Nucleus accumbens (tissue), 56 donors: ENCODE results near the gene SCN7A.

Source experiments
- DNase-seq, 56 donors: peaks; one replicate each; lab custom pipeline; 2025; lab: John Stamatoyannopoulos, UW

The SCN7A gene

DNA sequence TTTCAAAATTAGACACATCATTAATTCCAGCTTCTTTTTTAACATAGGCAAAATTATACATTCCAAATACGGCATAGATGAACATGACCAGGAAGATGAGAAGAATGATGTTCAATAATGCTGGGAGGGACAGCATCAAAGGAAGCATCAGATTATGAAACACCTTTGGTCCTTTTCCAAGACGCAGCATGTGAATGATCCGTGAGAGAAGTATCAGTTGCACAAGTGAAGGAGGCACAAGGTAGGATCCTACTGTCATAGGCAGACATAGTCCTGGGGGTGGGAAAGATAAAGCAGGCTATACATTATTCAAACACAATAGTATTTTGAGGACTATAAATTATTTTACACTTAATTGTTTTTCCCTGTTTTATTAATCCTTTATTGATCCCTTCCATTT, 87.7 kb downstream of the SCN7A start:
- no peak for DNase-seq

DNA sequence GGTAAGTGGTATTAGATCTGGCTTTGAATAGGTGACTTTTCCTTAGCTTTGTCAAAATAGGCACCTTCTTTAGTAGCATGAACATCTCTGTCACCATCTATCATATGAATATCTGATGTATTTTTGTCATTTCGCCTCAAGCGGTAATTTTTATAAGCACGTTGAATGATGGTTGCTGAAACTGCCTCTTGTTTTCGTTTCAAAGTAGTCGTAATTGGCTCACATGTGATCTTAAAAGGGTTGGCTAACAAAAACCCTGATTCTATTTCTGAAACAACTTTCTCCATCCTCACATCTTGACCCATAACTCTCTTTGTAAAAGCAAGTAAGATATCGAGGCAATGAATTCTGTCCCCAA, 88.5 kb downstream of the SCN7A start:
- DNase-seq, result no peak

DNA sequence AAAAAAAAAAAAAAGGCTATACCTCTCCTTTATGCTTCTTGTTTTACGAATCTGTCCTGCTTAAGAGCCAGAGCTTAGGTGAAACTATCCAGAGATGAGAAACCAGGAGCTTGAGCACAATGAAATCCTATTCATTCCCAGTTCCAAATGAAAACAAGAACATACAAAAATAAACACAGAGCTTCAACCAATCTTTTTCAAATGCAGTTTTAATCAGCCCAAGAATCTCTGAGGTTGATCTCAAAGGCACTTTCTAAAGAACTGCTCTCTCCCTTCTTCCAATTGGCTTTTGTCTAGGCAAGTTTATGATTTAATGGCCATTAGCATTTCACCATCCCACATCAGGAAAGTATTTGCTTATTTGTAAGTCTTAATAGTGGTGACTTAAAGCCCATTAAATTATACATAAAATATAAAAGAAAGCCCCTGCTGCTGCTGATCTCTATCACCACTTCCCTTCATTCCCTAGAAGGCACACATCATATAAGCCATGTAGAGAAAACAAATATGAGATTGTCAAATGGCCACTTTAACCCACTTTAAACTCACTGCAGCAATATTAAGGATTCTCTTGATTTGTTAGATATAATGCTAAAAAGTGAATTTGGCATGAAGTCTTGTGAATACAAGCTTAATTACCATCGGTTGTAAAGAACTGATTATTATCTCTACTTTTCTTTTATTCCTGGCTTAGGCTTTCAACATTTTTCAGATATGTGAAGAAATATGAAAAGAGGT, 89.0 kb downstream of the SCN7A start:
- no peak for DNase-seq

DNA sequence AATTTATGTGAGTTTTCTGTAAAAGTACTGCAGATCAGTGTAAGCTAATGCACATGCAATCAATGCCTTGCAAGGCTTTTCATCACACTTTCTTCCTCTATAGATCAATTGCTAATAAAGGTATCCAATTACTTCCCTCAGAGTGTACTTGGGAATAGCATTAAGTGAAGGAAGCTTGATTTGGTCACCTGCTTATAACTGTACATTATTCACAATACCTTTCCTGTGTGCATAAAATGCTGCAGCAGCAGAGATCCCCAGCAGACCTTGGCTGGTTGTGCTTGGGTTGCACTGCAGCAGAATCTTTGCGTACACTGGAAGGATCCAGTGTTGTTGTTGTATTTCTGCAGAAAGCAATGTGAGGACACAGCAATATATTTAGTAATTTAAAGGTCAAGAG, 99.8 kb downstream of the SCN7A start:
- no peak for DNase-seq

DNA sequence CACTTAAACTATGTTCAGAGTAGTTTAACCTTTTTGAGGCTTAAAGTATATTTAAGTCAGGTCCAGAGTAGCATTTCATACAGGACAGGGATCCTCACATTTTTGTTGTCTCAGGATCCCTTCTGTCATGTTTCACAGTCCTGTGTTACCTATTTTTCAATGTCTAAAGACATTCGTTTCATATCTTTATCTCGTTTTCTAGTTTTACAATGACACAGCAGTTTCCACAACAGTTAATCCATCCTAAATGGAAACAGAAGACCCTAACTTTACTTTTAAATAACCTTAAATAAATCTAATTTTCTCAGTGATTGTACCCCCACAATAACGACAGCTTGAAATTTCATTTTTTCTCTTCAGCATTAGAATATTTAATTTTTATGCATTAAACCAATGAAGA, 101.0 kb downstream of the SCN7A start:
- no peak for DNase-seq

DNA sequence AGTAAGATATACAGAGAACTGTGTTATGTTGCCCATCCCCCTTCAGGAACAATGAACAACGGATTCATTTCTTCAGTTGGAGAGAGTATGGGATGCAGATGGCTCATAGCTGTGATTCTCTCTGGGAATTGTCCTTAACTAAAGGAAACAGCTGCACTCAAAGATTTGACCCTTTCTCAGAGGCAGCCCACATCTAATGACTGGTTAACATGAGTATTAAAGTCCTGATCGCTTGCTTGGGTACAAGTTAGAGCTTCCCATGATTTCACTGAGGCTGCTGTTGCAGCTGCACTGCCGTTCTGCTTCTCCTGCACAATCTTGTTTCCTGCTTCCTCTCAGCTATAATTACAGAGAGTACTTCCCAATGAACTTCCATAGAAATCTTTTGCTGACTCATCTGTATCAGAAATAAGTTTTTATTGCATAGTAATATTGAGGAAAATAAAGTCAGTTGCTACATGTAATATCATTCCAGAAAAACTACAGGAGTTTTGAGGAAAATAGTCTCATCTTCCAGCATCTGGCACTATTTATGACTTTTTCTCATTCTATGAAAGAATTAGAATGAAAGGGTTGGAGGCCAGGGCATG, 105.5 kb downstream of the SCN7A start:
- no peak for DNase-seq

DNA sequence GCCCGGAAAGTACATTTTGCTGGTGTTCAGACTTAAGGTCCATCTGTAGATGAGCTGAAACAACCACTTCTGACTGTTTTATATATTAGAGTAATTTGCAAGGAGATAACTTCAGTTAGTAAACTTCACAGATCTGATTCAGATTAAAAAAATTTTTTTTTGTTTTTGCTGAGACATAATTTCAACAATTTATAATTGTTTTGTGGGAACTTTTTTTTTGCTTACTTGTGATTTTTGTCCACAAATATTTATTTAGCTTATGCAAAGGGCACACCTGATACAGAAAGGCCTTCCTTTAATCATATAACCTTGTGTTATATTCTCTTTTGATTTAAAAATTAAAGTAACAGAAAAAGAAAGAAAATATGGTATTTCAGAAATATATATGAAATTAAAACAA, 108.7 kb downstream of the SCN7A start:
- DNase-seq, result no peak

DNA sequence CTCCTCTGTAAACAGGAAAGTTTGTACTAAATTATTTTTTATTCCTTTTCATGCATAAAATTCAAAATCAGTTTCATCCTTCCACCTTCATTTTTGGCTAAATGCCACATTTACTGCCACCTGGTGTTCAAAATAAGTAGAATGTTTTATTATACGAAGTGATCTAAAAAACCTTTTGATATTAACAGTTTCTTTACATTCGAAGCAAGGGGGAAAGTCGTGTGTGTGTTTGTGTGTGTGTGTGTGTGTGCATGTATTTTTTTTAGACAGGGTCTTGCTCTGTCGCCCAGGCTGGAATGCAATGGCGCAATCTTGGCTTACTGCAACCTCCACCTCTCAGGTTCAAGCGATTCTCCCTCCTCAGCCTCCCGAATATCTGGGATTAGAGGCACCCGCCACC, 109.3 kb downstream of the SCN7A start:
- no peak for DNase-seq

DNA sequence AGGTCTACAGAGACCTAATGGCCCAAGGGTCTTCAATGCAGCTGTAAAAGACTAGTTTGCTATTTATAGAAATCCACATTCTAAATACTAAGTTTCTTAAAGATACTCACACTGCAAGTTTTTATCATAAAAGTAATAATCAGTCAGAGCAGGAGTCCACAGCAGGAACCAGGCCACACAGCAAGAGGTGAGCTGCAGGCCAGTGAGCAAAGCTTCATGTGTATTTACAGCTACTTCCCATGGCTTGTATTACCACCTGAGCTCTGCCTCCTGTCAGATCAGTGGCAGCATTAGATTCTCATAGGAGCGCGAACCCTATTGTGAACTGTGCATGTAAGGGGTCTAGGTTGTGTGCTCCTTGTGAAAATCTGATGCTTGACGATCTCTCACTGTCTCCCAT, 111.6 kb downstream of the SCN7A start:
- no peak for DNase-seq

DNA sequence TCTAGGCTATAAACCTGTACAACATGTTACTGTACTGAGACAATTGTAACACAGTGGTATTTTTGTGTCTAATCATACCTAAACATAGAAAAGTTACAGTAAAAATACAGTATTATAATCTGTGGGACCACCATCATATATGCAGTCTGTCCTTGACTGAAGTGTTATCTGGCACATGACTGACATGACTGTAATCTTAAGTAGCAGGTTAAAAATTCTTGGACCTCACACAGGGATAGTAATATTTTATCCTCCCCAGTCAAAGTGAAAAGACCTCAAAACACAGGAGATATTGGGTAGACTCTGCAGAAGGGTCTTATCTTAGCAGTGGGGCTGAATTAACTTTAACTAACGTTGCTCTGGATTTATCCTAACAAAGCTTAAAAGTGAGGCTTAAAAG, 113.4 kb downstream of the SCN7A start:
- no peak for DNase-seq

DNA sequence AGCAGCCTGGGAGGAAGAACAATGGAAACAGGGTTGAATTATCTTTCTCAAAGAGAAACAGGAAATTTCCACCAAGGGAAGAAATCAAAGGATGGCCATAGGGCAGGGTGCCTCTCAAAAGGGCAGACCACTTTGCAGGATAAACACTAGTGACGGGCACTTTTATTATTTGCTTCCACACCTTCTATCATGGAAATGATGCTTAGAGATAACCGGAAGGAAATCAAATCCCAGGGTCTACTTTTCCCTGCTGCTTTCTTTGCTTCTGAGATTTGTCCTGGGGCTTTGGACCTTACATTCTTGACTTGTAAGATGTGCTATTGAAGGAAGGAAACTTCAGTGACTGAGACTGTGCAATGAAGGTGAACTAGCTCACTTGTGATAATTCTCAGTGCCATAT, 117.2 kb downstream of the SCN7A start:
- no peak for DNase-seq

DNA sequence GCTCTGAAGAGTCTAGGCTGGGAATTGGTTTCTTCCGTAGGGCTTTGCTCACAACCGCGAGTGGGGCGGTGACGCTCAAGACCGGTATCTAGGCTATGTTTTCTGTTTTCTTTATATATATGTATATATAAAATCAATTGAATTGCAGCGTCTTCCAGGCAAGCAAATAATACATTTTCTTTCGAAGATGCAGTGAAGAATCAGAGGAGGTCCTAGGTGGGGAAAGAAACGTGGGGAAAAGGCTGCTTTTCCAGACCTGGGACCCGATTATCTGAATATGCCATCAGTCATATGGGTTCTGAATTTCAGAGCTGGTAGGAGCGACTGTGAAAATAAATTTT, 117.6 kb downstream of the SCN7A start:
- DNase-seq, result no peak

DNA sequence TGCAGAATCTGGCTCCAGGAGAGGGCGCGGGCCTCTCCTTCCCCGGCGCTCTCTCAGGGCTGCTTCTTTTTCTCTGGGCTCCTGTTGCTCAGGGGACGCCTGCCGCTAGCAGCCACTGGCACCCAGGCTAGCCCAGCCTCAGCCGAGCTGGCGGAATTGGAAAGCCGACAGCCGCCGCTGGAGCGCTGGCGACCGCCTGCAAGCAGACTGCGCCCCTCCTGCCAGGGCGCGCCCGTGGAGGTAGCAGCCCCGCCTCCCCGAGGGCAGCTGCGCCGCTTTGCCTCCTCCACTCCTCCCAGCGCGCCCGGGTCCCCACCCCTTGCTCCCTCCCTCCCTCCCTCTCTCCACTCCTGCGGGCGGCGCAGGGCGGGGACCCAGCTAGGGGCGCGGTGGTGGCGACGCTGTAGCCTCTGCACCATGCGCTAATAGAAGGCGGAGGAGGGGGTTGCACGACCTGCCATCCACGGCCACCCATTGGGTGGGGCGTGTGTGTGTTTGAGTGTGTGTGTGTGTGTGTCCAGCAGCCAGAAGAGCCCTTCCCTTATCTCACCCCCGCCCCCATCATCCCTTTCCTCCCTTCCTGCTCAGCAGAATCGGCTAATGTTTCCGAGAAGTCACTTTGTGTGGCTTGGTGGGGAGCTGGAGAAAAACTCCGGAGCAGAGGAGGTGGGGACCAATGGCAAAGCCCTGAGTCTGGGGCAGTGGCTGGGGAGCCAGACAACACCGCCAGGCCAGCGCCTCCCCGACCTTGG, 118.1 kb downstream of the SCN7A start, which contains the start of gene SCN9A:
SCN9A (minus strand) TSS at position 209 of the 752 bp plus-strand sequence. CDS start 64,188 bp downstream, outside the sequence.
- DNase-seq, result peak in 50 of 56 donors; percentile 13 to 87 (median 59)

DNA sequence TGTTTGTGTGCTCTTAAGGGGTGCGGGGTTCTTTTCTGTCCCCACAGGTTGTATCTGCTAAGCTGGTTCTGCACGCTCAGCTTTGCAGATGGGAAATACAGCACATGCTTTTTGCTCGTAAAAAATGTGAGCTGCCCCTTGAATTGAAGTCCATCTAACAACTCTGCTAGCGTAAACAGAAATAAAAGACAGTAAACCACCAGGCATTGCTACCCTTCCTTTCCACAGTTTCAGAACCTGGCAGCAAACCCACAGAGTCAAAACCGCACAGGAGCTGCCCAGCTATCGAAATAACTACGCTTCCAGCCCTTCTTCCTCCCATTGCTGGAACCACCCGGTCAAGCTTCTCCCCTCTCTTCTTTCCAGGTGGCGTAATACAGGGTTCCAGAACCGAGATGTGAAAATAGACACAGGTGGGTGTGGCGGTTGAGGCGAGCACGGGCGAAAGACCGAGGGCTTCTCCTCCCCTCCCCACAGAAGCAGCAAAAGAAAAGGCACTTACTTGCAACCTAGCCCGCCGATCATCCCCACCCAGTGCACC, 118.8 kb downstream of the SCN7A start:
- DNase-seq, result peak in 6 of 56 donors; percentile 20 to 66 (median 40)

DNA sequence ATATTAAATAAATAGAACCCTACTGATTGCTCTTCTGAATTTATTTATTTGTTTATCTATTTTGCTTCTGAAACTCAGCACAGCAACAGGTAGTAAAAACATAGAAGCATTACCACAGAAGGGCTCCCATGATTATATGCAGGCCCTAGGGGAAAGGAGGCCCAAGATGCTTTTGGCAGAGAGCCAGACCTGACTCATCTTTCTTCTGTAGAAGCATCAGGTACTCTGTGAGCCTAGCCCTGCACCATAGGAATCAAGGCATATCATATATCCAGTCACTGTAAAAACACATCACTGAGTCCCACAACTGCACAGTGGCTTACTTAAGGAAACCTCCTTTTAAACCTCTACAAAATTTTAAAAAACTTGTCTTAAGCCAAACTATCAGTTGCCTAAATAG, 120.1 kb downstream of the SCN7A start:
- peak in 1 of 56 donors; percentile 8 for DNase-seq

DNA sequence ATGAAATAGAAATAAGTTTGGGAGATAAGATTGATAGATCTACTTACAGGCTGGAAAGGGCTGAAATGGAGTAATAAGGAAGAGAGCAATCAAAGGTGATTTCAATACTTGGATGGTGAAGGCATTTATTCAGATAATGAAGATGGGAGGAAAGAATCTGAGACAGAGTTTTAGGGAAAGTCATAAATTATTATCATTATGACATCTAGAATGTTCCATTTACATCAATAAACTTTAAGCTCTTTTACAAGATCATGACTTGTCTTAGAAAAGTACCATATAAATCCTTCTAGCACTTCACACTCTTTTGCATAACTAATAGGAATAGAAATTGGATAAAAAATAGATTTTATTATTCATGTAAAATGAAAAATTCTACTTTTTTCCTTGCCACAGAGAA, 120.5 kb downstream of the SCN7A start:
- DNase-seq, result no peak

DNA sequence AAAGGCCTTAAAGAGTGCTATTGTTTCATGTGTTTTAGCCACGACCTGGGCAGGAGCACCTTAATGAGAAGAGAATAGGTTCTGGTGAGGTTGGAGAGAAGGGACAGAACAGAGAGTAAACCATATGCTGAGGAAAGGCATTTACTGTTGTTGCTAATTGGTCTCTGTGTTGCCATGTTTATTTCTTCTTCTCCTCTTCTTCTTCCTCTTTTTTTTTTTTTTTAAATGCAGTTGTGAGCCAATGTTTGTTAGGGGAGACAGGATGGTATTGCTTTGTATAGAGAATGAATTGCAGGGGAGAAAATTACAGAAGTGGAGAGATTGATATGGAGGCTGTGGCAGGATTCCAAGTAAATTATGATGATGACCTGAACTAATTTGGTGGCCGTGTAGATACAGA, 120.9 kb downstream of the SCN7A start:
- no peak for DNase-seq

DNA sequence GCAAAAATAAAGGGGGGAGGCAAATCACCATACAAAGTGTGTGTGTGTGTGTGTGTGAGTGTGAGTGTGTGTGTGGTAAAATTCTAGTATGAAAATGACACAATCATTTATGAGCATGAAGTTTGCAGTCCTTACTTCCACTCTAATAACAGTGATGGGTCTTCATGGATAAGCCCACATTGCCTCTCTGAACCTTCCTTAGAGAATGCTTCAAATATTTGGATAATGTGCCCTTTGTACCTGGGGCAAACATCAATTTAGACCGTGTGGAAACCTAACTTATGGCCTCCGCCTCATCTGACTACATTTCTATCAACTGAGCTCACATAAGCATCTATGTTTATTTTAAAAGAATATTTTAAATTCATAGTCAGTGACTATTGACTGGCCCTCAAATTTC, 122.0 kb downstream of the SCN7A start:
- no peak for DNase-seq

DNA sequence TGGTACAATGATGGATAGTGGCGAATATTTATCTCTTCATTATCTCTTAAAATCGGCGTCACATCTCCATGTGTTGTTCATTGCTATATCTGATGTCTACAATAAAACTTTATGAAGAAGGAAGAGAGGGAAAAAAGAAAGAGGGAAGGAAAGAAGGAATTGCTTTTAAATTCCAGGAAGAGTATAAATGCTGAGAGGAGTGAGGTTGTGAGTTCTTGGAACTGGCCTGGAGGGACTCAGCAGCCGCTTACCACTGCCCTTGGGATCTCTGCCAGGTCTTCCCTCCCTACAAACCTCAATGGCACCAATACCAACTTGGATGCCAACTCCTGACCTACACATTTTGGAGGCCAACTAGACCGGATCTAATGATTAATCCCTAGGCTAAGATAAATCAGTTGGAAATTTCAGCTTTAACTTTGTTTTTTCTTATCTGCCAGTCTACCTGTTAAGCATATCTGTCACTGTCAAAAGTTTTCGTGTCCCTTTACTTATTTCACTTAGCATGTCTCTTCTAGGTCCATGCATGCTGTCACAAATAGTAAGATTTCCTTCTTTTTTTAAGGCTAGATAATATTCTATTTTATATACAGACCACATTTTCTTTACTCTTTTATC, 128.1 kb downstream of the SCN7A start:
- DNase-seq, result no peak

DNA sequence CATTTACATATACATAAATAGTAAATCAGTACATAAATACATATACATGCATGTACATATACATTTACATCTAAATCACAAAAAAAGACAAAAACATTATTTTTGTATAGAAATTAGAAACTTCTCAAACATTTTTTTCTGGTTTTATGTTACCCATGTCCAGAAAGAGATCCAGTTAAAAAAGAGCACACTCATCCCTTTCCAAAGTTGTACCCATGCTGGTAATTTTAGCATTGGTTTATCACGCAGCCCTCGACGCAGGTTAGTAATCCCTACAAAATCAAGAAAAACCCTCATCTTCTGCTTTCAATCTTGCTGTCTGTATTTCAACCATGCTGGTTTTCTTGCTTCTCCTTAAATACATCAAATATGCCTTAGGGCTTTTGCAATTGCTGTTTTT, 128.8 kb downstream of the SCN7A start:
- no peak for DNase-seq

DNA sequence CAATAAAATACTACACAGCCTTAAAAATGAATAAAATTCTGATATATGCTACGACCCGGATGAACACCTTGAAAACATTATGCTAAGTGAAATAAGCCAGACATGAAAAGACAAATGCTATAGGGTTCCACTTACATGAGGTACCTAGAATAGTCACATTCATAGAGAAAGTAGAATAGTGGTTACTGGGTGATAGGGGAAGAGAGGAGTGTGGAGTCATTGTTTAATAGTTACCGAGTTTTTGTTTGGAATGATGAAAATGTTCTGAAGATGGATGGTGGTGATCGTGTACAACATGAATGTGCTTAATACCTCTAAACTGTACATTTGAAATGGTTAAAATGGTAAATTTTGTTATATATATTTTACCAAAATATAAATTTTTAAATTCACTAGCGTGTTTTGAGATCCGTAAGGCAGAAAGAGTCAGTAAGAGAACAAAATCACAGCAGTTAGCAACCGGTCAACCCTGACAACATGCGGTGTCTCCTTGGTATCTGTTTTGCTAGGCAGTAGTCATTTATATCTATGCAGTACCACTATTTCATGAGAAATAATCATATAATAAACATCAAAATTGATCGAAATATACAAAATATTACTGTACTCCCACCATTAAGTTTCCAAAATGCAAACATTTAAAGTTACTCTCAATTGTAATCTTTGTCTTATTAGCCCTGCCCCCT, 129.4 kb downstream of the SCN7A start:
- no peak for DNase-seq
